Ishikawa (cell line): Measurements from ENCODE around the gene SLFN14.

Experiments
- CEBPB ChIP-seq: IDR thresholded peaks from 2 replicates; pipeline ENCODE4 v1.6.1; 2012
- CREB1 ChIP-seq: IDR thresholded peaks from 2 replicates; pipeline ENCODE4 v1.6.1; 2012; ENCODE audit warnings: low read depth
- EGR1 ChIP-seq: IDR thresholded peaks from 2 replicates; pipeline ENCODE4 v1.6.1; 2012
- EP300 ChIP-seq: IDR thresholded peaks from 2 replicates; pipeline ENCODE4 v1.6.1; 2012; ENCODE audit warnings: borderline replicate concordance
- FOXM1 ChIP-seq: IDR thresholded peaks from 2 replicates; pipeline ENCODE4 v1.6.1; 2012; ENCODE audit warnings: low read depth, borderline replicate concordance
- MAX ChIP-seq: IDR thresholded peaks from 2 replicates; pipeline ENCODE4 v1.6.1; 2012
- NFIC ChIP-seq: IDR thresholded peaks from 2 replicates; pipeline ENCODE4 v1.6.1; 2012
- RAD21 ChIP-seq: IDR thresholded peaks from 2 replicates; pipeline ENCODE4 v1.6.1; 2012; ENCODE audit warnings: low read depth
- REST ChIP-seq: IDR thresholded peaks from 2 replicates; pipeline ENCODE4 v1.6.1; 2012; ENCODE audit warnings: low read depth, mild to moderate bottlenecking
- TAF1 ChIP-seq: IDR thresholded peaks from 2 replicates; pipeline ENCODE4 v1.6.1; 2012; ENCODE audit warnings: low read depth, mild to moderate bottlenecking
- TCF12 ChIP-seq: IDR thresholded peaks from 2 replicates; pipeline ENCODE4 v1.6.1; 2012; ENCODE audit warnings: low read depth
- TEAD4 ChIP-seq: IDR thresholded peaks from 2 replicates; pipeline ENCODE4 v1.6.1; 2012
- USF1 ChIP-seq: IDR thresholded peaks from 2 replicates; pipeline ENCODE4 v1.6.1; 2012
- YY1 ChIP-seq: IDR thresholded peaks from 2 replicates; pipeline ENCODE4 v1.6.1; 2012; ENCODE audit warnings: low read depth
- ZBTB7A ChIP-seq: IDR thresholded peaks from 2 replicates; pipeline ENCODE4 v1.6.1; 2012; ENCODE audit warnings: low read depth

SLFN14 gene

GRCh38 chr17:35597604-35598003, 37.0 kb upstream of the SLFN14 start:
- TF ChIP-seq YY1 (no peak), EGR1 (no peak), REST (no peak), FOXM1 (no peak)

- TF ChIP-seq EP300 = no peak
- TF ChIP-seq CREB1 = no peak
- no peak for TF ChIP-seq ZBTB7A
- TF ChIP-seq YY1 = no peak
- no peak for TF ChIP-seq TEAD4
- no peak for TF ChIP-seq USF1
- TF ChIP-seq MAX = no peak
- TF ChIP-seq TAF1 = no peak
- TF ChIP-seq RAD21 = no peak
- TF ChIP-seq REST = no peak
Observed at GRCh38 chr17:35596530-35597233, 36.1 kb upstream of the SLFN14 start.

GRCh38 chr17:35596072-35596471, 35.5 kb upstream of the SLFN14 start:
- TF ChIP-seq EGR1 (no peak), RAD21 (no peak), ZBTB7A (no peak), REST (no peak), CEBPB (no peak), TCF12 (no peak), EP300 (no peak), FOXM1 (no peak), USF1 (no peak), NFIC (no peak), CREB1 (no peak), TAF1 (no peak), TEAD4 (no peak), YY1 (no peak), MAX (no peak)

GRCh38 chr17:35588196-35588920, 27.7 kb upstream of the SLFN14 start:
- no peak for TF ChIP-seq TEAD4
- no peak for TF ChIP-seq EGR1
- TF ChIP-seq RAD21 = no peak
- no peak for TF ChIP-seq NFIC
- no peak for TF ChIP-seq CREB1
